SH-SY5Y (cell line): ENCODE results near the gene MT1G.

Experiments
- GATA2 ChIP-seq: IDR thresholded peaks from 2 replicates; pipeline ENCODE4 v1.6.1; 2011; ENCODE audit warnings: mild to moderate bottlenecking, low read depth, low read length
- GATA3 ChIP-seq: IDR thresholded peaks from 2 replicates; pipeline ENCODE4 v1.6.1; 2011; ENCODE audit warnings: low read depth, mild to moderate bottlenecking, low read length, moderate library complexity

MT1G gene

GRCh38 chr16:56649820-56650219, 18.0 kb downstream of the MT1G start:
- no peak for TF ChIP-seq GATA3

- TF ChIP-seq GATA2 (peak; percentile 84), GATA3 (no peak)
These were observed 18.6 kb downstream of the MT1G start for GRCh38 chr16:56649271-56649670.

- TF ChIP-seq GATA2 (no peak), GATA3 (no peak)
These were observed 20.0 kb downstream of the MT1G start for GRCh38 chr16:56647641-56648431.

GRCh38 chr16:56645838-56646237, 22.0 kb downstream of the MT1G start:
- TF ChIP-seq GATA2, result no peak

GRCh38 chr16:56645311-56645710, 22.6 kb downstream of the MT1G start:
- TF ChIP-seq GATA3 (no peak), GATA2 (no peak)

GRCh38 chr16:56643833-56644232, 24.0 kb downstream of the MT1G start:
- TF ChIP-seq GATA3, result no peak

GRCh38 chr16:56643080-56643778, 24.6 kb downstream of the MT1G start:
- TF ChIP-seq GATA2 (no peak), GATA3 (no peak)

GRCh38 chr16:56641166-56641565, 26.7 kb downstream of the MT1G start:
- TF ChIP-seq GATA2 (no peak), GATA3 (no peak)

GRCh38 chr16:56640076-56640475, 27.8 kb downstream of the MT1G start:
- TF ChIP-seq GATA2, result no peak
- no peak for TF ChIP-seq GATA3

GRCh38 chr16:56639045-56639444, 28.8 kb downstream of the MT1G start:
- TF ChIP-seq GATA2 (no peak), GATA3 (no peak)

- no peak for TF ChIP-seq GATA3
- no peak for TF ChIP-seq GATA2
These were observed 29.8 kb downstream of the MT1G start, which contains the start of gene MT1A for GRCh38 chr16:56637814-56638750. Gene MT1A (plus strand): TSS chr16:56638666. CDS start chr16:56638739, 73 bp downstream.

- TF ChIP-seq GATA2 (no peak), GATA3 (no peak)
These were observed 31.1 kb downstream of the MT1G start for GRCh38 chr16:56636616-56637413.

GRCh38 chr16:56635441-56635967, 32.4 kb downstream of the MT1G start:
- TF ChIP-seq GATA3, result no peak
- no peak for TF ChIP-seq GATA2
